HepG2 (cell line): ENCODE measurements around the gene JMJD1C. TPM values are rescaled to one million over a fixed set of nuclear protein-coding genes. Genes with fewer than 3 reads are reported as not detected.

Experiments
- ETV5 ChIP-seq: IDR thresholded peaks from 2 replicates; pipeline ENCODE4 v1.6.1; 2018; ENCODE audit warnings: missing biosample characterization, missing genetic modification reagents, inconsistent platforms, borderline replicate concordance
- MED8 ChIP-seq: sonication (generic); formaldehyde crosslinking; IDR thresholded peaks from 2 replicates; pipeline ENCODE4 v1.8.1; 2023; ENCODE audit warnings: mild to moderate bottlenecking, missing genetic modification reagents; ENCODE audit not compliant: insufficient replicate concordance
- MTA1 ChIP-seq: sonication (generic); formaldehyde crosslinking; IDR thresholded peaks from 2 replicates; pipeline ENCODE4 v1.4.0; 2020; ENCODE audit warnings: missing genetic modification reagents, mild to moderate bottlenecking, borderline replicate concordance
- POGZ ChIP-seq: sonication (generic); formaldehyde crosslinking; IDR thresholded peaks from 2 replicates; pipeline ENCODE4 v1.4.0; 2020; ENCODE audit warnings: mild to moderate bottlenecking, missing genetic modification reagents
- ZBTB20 ChIP-seq: sonication (generic); formaldehyde crosslinking; IDR thresholded peaks from 2 replicates; pipeline ENCODE4 v1.8.1; 2023; ENCODE audit warnings: missing genetic modification reagents, low read depth, mild to moderate bottlenecking, borderline replicate concordance
- ZNF564 ChIP-seq: sonication (generic); formaldehyde crosslinking; IDR thresholded peaks from 2 replicates; pipeline ENCODE4 v1.8.1; 2023; ENCODE audit warnings: mild to moderate bottlenecking, missing genetic modification reagents
- ZNF660 ChIP-seq: sonication (generic); formaldehyde crosslinking; IDR thresholded peaks from 2 replicates; pipeline ENCODE4 v1.5.1; 2020; ENCODE audit warnings: mild to moderate bottlenecking, low read depth, missing genetic modification reagents, borderline replicate concordance
- ZNF678 ChIP-seq: sonication (generic); formaldehyde crosslinking; IDR thresholded peaks from 2 replicates; pipeline ENCODE4 v1.4.0; 2020; ENCODE audit warnings: mild to moderate bottlenecking, missing genetic modification reagents
- ZNF781 ChIP-seq: sonication (generic); formaldehyde crosslinking; IDR thresholded peaks from 2 replicates; pipeline ENCODE4 v1.5.1; 2020; ENCODE audit warnings: borderline replicate concordance, mild to moderate bottlenecking, missing genetic modification reagents; ENCODE audit errors: not compliant biosample characterization
- ZNF850 ChIP-seq: sonication (generic); formaldehyde crosslinking; conservative IDR thresholded peaks from 2 replicates; pipeline ENCODE4 v1.9.0; 2021; ENCODE audit warnings: mild to moderate bottlenecking, missing genetic modification reagents
- ZNF891 ChIP-seq: sonication (generic); formaldehyde crosslinking; IDR thresholded peaks from 2 replicates; pipeline ENCODE4 v1.5.0; 2020; ENCODE audit warnings: mild to moderate bottlenecking, missing genetic modification reagents
- polyA plus RNA-seq, 8 experiments: library from polyadenylated mRNA; depleted of rRNA in 3 of 8; stranded (reverse) in 7 of 8; unstranded in 1 of 8; fragments of >200 nt; fragmentation: Illumina TruSeq in 4 of 8; extraction: Trizol in 4 of 8; gene quantifications; 2 replicates each; pipeline versions ENCODE4 v1.2.1 to v1.2.3, GENCODE V29; 2011 to 2016; ENCODE audit warnings: low read depth in 4 of 8, missing spikeins in 1 of 8, mixed read lengths in 1 of 8; ENCODE audit not compliant: insufficient read depth in 1 of 8
- total RNA-seq, 5 experiments: library from RNA; depleted of rRNA; stranded (reverse); fragments of >200 nt; fragmentation: Illumina TruSeq; extraction: Trizol; gene quantifications; 2 replicates each; pipeline ENCODE4 v1.2.3, GENCODE V29; 2016; ENCODE audit warnings: low read depth in 1 of 5
- TF ChIP-seq, protein P1 (sequence below): sonication (generic); formaldehyde crosslinking; conservative IDR thresholded peaks from 2 replicates; pipeline ENCODE4 v1.4.0; 2020; ENCODE audit warnings: missing genetic modification reagents
- TF ChIP-seq, protein P2 (sequence below): sonication (generic); formaldehyde crosslinking; IDR thresholded peaks from 2 replicates; pipeline ENCODE4 v1.8.1; 2023; ENCODE audit warnings: missing genetic modification reagents, mild to moderate bottlenecking, borderline replicate concordance
- TF ChIP-seq, protein P3 (sequence below): sonication (generic); formaldehyde crosslinking; IDR thresholded peaks from 2 replicates; pipeline ENCODE4 v1.5.0; 2020; ENCODE audit warnings: missing genetic modification reagents, mild to moderate bottlenecking, borderline replicate concordance
- TF ChIP-seq, protein P4 (sequence below): sonication (generic); formaldehyde crosslinking; IDR thresholded peaks from 2 replicates; pipeline ENCODE4 v1.4.0; 2020; ENCODE audit warnings: mild to moderate bottlenecking, missing genetic modification reagents, borderline replicate concordance
- TF ChIP-seq, protein P5 (sequence below): sonication (generic); formaldehyde crosslinking; IDR thresholded peaks from 2 replicates; pipeline ENCODE4 v1.4.0; 2020; ENCODE audit warnings: low read depth, mild to moderate bottlenecking, missing genetic modification reagents
- TF ChIP-seq, protein P6 (sequence below), 2 experiments: fragments of 450-650 bp in 1 of 2; sonication (generic) in 1 of 2; formaldehyde crosslinking; IDR thresholded peaks; 2 replicates each; pipeline versions ENCODE4 v1.5.0 to v1.8.0; 2020 to 2022; ENCODE audit warnings: mild to moderate bottlenecking in 1 of 2, missing genetic modification reagents in 1 of 2
- TF ChIP-seq, protein P7 (sequence below): sonication (generic); formaldehyde crosslinking; IDR thresholded peaks from 2 replicates; pipeline ENCODE4 v1.5.0; 2020; ENCODE audit warnings: missing genetic modification reagents

The JMJD1C gene
- total and polyA plus RNA-seq, 2 of the 13 experiments (the other 11 are each of a cell fraction or from before 2014, with no cell fraction given), result 42.3 to 42.7 TPM

DNA sequence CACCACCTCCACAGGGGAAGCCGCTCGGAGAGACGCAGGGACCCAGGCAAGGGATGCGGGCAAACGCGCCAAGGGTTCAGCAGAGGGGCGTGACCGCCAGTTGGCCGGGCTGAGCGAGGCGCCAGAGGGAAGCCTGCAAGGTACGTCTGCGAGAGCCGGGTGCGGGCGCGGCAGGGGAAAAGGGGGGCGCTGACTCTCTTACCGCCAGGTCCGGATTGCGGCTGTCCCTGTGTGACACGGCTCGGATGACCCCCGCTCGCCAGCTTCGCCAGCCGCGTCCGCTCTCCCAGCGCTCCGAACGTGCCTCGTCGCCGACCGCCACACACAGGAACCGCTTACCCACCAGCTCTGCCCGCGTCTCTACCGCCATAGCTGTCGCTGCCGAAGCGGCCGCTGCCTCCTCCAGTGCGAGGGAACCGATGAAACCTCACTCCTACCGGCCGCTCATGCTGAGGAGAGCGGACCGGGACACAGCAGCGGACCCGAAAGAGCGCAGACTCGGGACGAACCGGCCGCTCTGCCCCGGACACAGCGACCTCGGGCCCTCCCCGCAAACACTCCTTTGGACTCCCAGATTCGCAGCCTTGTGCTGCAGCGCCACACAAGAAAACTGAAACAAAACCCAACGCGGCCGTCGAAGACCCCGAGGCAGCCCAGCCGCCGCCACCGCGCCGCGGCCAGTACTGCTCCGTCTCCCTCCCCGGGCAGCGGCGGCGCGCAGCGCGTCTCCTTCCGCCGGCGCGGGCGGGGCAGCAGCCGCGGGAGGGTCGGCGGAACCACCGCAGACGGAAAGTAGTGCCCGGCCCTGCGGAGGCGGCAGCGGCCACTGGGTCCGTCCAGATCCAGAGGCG, at the start of gene JMJD1C (continued):
- TF ChIP-seq, protein P1, sequence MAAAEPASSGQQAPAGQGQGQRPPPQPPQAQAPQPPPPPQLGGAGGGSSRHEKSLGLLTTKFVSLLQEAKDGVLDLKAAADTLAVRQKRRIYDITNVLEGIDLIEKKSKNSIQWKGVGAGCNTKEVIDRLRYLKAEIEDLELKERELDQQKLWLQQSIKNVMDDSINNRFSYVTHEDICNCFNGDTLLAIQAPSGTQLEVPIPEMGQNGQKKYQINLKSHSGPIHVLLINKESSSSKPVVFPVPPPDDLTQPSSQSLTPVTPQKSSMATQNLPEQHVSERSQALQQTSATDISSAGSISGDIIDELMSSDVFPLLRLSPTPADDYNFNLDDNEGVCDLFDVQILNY (CRISPR knock-in tag), result peak; percentile 15; the same call in 1 of the 2 replicates
- peak; percentile 46; the same call in 1 of the 2 replicates for TF ChIP-seq ZNF564 (CRISPR knock-in tag)
- peak; percentile 73 for TF ChIP-seq POGZ (CRISPR knock-in tag)
- no peak for TF ChIP-seq ZNF781 (CRISPR knock-in tag)
- TF ChIP-seq ZNF660 (CRISPR knock-in tag), result no peak
- TF ChIP-seq, protein P2, sequence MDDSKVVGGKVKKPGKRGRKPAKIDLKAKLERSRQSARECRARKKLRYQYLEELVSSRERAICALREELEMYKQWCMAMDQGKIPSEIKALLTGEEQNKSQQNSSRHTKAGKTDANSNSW (CRISPR knock-in tag), result no peak
- TF ChIP-seq, protein P3, sequence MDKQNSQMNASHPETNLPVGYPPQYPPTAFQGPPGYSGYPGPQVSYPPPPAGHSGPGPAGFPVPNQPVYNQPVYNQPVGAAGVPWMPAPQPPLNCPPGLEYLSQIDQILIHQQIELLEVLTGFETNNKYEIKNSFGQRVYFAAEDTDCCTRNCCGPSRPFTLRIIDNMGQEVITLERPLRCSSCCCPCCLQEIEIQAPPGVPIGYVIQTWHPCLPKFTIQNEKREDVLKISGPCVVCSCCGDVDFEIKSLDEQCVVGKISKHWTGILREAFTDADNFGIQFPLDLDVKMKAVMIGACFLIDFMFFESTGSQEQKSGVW, result no peak
- TF ChIP-seq, protein P4, sequence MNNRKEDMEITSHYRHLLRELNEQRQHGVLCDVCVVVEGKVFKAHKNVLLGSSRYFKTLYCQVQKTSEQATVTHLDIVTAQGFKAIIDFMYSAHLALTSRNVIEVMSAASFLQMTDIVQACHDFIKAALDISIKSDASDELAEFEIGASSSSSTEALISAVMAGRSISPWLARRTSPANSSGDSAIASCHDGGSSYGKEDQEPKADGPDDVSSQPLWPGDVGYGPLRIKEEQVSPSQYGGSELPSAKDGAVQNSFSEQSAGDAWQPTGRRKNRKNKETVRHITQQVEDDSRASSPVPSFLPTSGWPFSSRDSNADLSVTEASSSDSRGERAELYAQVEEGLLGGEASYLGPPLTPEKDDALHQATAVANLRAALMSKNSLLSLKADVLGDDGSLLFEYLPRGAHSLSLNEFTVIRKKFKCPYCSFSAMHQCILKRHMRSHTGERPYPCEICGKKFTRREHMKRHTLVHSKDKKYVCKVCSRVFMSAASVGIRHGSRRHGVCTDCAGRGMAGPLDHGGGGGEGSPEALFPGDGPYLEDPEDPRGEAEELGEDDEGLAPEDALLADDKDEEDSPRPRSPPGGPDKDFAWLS (CRISPR knock-in tag), result no peak
- peak; percentile 45; the same call in 1 of the 2 replicates for TF ChIP-seq ZNF891
- TF ChIP-seq ETV5 (CRISPR knock-in tag), result peak; percentile 81
- TF ChIP-seq, protein P5, sequence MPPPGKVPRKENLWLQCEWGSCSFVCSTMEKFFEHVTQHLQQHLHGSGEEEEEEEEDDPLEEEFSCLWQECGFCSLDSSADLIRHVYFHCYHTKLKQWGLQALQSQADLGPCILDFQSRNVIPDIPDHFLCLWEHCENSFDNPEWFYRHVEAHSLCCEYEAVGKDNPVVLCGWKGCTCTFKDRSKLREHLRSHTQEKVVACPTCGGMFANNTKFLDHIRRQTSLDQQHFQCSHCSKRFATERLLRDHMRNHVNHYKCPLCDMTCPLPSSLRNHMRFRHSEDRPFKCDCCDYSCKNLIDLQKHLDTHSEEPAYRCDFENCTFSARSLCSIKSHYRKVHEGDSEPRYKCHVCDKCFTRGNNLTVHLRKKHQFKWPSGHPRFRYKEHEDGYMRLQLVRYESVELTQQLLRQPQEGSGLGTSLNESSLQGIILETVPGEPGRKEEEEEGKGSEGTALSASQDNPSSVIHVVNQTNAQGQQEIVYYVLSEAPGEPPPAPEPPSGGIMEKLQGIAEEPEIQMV (CRISPR knock-in tag), result peak; percentile 100
- no peak for TF ChIP-seq ZNF850
- TF ChIP-seq MED8 (CRISPR knock-in tag), result peak; percentile 13
- TF ChIP-seq ZNF678 (CRISPR knock-in tag), result no peak; the same call in 1 of the 2 replicates
- TF ChIP-seq, protein P6, sequence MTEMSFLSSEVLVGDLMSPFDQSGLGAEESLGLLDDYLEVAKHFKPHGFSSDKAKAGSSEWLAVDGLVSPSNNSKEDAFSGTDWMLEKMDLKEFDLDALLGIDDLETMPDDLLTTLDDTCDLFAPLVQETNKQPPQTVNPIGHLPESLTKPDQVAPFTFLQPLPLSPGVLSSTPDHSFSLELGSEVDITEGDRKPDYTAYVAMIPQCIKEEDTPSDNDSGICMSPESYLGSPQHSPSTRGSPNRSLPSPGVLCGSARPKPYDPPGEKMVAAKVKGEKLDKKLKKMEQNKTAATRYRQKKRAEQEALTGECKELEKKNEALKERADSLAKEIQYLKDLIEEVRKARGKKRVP (CRISPR knock-in tag; IDR thresholded peaks at IDR 0.05), result peak in 1 of 2 experiments; percentile 19; a peak in 1 of 4 replicates
- TF ChIP-seq ZBTB20, result no peak
- TF ChIP-seq, protein P7, sequence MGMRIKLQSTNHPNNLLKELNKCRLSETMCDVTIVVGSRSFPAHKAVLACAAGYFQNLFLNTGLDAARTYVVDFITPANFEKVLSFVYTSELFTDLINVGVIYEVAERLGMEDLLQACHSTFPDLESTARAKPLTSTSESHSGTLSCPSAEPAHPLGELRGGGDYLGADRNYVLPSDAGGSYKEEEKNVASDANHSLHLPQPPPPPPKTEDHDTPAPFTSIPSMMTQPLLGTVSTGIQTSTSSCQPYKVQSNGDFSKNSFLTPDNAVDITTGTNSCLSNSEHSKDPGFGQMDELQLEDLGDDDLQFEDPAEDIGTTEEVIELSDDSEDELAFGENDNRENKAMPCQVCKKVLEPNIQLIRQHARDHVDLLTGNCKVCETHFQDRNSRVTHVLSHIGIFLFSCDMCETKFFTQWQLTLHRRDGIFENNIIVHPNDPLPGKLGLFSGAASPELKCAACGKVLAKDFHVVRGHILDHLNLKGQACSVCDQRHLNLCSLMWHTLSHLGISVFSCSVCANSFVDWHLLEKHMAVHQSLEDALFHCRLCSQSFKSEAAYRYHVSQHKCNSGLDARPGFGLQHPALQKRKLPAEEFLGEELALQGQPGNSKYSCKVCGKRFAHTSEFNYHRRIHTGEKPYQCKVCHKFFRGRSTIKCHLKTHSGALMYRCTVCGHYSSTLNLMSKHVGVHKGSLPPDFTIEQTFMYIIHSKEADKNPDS (CRISPR knock-in tag), result no peak
- peak; percentile 65 for TF ChIP-seq MTA1 (CRISPR knock-in tag)
